GM12865 (cell line): ENCODE measurements around the gene CDK9.

Source experiments
- DNase-seq: peaks from one replicate; pipeline ENCODE4 v3.0.0; 2010; ENCODE audit warnings: low read depth
- H3K4me3 ChIP-seq: 2 replicates; pipeline ENCODE4 v1.5.1; 2011; ENCODE audit warnings: mild to moderate bottlenecking, low read depth, low read length, control low read depth
- TF ChIP-seq, protein P1 (sequence below): IDR thresholded peaks from 2 replicates; pipeline ENCODE4 v1.5.1; 2011; ENCODE audit warnings: low read length, control low read depth, low read depth, inconsistent platforms; ENCODE audit not compliant: insufficient read depth; ENCODE audit errors: missing control alignments

CDK9 gene

DNA sequence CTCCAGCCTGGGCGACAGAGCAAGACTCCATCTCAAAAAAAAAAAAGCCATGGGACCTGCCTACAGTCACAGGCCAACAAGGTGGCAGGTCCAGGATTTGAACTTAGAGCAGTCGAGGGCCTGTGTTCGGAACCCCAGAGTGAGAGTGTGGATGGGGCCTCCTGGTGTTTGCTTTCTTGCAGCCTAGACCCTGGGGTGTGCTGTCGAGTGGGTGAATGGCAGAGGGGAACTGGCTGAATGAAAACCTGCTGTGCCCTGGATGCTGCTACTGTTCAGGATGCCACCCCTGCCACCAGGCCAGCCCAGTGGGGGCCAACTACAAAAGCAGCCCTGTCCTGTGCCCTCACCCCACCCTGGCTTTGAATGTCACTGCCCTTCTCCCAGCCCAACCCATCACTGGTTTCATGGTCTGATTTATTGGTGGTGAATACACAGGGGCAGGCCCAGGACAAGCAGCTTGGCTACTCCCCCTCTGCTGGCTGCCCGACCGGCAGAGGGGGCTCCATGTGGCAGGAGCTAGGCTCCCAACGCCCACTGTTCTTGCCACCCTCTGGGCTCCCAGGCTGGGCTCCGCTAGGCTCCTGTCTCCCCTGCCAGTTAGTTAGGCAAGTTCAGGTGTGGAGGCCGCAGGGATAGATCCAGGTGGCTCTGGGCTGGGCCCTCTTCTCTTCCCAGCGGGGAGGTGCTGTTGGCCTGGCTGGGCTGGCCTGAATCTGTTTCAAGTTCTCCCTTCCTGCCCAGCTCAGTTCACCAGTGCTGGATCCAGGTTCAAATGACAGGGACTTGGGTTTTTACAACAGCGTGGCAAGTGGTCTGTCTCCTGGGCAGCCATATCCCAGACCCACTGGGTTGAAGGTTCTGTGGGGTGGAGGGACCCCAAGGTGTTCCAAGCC is 29.0 kb downstream of the CDK9 start:
- TF ChIP-seq, protein P1, sequence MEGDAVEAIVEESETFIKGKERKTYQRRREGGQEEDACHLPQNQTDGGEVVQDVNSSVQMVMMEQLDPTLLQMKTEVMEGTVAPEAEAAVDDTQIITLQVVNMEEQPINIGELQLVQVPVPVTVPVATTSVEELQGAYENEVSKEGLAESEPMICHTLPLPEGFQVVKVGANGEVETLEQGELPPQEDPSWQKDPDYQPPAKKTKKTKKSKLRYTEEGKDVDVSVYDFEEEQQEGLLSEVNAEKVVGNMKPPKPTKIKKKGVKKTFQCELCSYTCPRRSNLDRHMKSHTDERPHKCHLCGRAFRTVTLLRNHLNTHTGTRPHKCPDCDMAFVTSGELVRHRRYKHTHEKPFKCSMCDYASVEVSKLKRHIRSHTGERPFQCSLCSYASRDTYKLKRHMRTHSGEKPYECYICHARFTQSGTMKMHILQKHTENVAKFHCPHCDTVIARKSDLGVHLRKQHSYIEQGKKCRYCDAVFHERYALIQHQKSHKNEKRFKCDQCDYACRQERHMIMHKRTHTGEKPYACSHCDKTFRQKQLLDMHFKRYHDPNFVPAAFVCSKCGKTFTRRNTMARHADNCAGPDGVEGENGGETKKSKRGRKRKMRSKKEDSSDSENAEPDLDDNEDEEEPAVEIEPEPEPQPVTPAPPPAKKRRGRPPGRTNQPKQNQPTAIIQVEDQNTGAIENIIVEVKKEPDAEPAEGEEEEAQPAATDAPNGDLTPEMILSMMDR, result no peak

GRCh38 chr9:127815512-127816361 is 29.9 kb downstream of the CDK9 start:
- H3K4me3 ChIP-seq, result no peak overlapping the region
- TF ChIP-seq, protein P1, result no peak
- no peak for DNase-seq

More for the DNA sequence above, 29.0 kb downstream of the CDK9 start:
- DNase-seq, result no peak
- H3K4me3 ChIP-seq, result no peak overlapping the region

DNA sequence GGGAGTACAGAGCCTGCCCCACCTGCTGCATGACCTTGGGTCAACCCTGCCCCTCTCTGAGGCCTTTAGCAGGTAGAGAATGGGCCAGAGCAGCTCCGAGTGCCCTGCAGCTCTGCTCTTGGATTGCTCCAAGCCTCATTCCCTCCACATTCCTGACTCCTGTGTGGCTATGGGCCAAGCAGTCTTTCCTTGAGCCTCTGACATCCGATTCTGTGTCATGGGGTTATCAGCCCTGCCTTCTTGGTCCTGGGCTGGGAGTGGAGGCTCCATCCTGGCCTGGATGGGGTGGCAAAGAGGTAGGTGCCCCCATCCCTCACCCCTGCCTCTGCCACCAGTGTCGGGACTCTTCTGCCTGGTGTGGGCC is 30.5 kb downstream of the CDK9 start:
- DNase-seq, result no peak
- no peak overlapping the region for H3K4me3 ChIP-seq
- TF ChIP-seq, protein P1, result no peak

GRCh38 chr9:127816728-127817127 is 30.9 kb downstream of the CDK9 start:
- TF ChIP-seq, protein P1, result no peak
- H3K4me3 ChIP-seq, result no peak overlapping the region

GRCh38 chr9:127817881-127818434 is 32.1 kb downstream of the CDK9 start:
- TF ChIP-seq, protein P1, result no peak
- no peak for DNase-seq
- no peak overlapping the region for H3K4me3 ChIP-seq

More at GRCh38 chr9:127816728-127817127, 30.9 kb downstream of the CDK9 start:
- DNase-seq, result no peak

DNA sequence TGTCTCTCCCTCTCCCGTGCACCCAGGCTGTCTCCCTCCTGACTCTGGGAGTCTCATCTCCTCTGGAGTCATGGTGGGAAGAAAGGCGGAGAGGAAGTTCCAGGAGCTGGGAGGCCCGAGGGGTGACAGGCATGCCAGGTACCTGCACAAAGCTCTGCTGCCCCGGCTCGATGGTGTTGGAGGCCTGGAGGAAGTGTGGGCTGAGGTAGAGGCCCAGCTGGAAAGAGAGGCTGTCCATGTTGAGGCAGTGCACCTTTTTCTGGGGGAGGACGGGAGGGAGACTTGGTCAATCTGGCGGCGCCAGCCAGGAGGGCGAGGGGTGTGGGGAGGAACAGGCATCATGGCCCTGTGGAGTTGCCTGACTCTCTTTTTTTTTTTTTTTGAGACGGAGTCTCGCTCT is 32.7 kb downstream of the CDK9 start:
- H3K4me3 ChIP-seq, result no peak overlapping the region
- no peak for DNase-seq
- TF ChIP-seq, protein P1, result no peak
